NCI-H187 (cell line): ENCODE measurements around the gene MAGEH1.

Experiments
- DNase-seq, 2 experiments: peaks; one replicate each; lab custom pipeline; 2025; lab: John Stamatoyannopoulos, UW

MAGEH1 gene

GRCh38 chrX:55490121-55490520 lies 38.2 kb downstream of the MAGEH1 start:
- DNase-seq = no peak

- DNase-seq = no peak
Measured at GRCh38 chrX:55490974-55491373, 39.0 kb downstream of the MAGEH1 start.
